Measurements from ENCODE around the gene ZMIZ2.
"Not testable (repeated sequence)": the region's sequence is repeated elsewhere in the genome, so short reads cannot be mapped to it uniquely, and the experiment has no call there.

The ZMIZ2 gene

DNA sequence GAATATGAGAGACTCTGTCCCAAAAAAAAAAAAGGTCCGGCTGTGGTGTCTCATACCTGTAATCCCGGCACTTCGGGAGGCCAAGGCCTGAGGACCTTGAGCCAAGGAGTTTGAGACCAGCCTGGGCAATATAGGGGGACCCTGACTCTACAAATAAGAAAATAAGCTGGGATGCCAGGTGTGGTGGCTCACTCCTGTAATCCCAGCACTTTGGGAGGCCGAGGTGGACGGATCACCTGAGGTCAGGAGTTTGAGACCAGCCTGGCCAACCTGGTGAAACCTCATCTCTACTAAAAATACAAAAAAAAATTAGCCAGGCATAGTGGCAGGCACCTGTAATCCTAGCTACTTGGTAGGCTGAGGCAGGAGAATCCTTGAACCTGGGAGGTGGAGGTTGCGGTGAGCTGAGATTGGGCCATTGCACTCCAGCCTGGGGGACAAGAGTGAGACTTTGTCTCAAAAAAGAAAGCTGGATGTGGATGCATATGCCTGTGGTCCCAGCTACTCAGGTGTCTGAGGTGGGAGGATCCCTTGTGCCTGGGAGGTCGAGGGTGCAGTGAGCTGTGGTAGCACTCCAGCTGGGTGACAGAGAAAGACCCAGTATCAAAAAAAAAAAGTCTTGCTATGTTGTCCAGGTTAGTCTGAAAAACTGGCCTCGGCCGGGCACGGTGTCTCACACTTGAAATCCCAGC, 55.3 kb downstream of the ZMIZ2 start:
- DNase-seq = not testable (repeated sequence)

DNA sequence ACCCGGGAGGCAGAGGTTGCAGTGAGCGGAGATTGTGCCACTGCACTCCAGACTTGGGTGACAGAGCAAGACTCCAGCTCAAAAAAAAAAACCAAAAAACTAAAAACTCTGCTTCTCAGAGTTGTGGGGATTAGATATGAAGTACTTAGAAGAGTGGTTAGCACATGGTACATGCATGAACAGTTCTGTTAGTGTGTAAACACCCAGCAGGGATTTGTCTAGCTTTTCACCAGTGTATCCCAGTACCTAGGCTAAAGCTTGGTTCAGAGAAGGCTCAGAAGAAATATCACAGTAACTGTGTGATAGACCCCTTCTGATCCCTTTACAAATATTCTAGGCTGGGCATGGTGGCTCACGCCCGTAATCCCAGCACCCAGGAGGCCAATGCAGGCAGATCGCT, 57.3 kb downstream of the ZMIZ2 start:
- no peak for DNase-seq

GRCh38 chr7:44808914-44809393, 60.3 kb downstream of the ZMIZ2 start:
- DNase-seq = no peak

DNA sequence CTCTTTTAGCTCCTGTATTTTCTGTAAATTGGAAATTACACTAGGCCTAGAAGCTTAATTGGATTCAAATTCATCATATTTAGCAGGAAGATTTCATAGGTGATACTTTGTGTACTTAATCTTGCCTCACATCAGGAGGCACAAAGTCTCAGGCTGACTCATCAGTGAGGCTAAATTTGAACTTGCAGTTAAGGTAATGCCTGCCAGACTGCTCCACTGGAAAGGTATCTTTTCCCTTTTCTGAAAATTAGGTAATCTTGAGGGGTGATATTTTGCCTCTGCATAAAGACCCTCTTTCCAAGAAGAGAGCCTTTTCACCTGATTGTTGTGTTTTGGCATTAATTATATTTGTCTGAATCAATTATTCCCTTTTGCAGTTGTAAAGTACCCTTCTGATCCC, 62.4 kb downstream of the ZMIZ2 start:
- no peak for DNase-seq

GRCh38 chr7:44811571-44811970, 62.9 kb downstream of the ZMIZ2 start:
- no peak for DNase-seq

GRCh38 chr7:44814919-44815318, 66.3 kb downstream of the ZMIZ2 start:
- DNase-seq = no peak

GRCh38 chr7:44819292-44819691, 70.6 kb downstream of the ZMIZ2 start:
- no peak for DNase-seq

Data from stimulated activated CD4-positive, alpha-beta T cell treated with anti-CD3 and anti-CD28 coated beads, Interleukin-4, amount 100 ng/mL, for 24 hours (primary cell).